ENCODE measurements around the gene EEF1AKMT3.
A peak's percentile ranks its signal among the peaks of the same experiment; 100 is the strongest.

EEF1AKMT3 gene

DNA sequence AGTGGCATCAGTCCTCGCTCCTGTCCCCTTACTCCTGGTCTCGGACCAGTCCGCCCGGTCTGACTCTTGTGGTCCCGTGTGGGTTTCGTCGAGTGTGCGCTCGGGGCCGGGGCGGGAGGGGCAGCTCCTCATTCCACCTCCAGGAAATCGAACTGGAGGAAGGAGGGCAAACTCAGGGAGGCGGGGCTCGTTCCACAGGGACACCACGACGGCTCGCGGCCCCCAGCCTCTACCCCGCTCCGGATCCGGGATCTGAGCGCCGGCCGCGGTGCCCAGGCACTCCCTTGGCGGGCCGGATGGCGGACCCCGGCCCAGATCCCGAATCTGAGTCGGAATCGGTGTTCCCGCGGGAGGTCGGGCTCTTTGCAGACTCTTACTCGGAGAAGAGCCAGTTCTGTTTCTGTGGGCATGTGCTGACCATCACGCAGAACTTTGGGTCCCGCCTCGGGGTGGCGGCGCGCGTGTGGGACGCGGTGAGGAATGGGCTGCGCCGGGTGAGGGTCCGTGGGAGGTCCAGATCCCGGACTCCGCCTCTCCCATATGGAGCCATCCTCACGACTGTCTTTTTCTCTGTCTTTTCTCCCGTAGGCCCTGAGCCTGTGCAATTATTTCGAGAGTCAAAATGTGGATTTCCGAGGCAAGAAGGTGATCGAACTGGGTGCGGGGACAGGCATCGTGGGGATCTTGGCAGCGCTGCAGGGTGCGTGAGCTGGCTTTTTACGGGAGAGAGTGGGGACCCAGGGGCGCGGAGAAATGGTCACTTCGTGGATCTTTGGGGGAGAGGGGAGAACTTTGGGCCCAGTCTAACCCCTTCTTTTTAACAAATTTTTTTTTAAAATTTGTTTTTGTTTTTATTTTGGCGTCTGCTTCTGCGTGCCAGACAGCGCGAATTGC is at the start of gene EEF1AKMT3:
Gene EEF1AKMT3 (plus strand): TSS at position 186 of the 894 bp plus-strand sequence. CDS start 111 bp downstream, at position 297.
- DNase-seq = peak; percentile 76 to 79

DNA sequence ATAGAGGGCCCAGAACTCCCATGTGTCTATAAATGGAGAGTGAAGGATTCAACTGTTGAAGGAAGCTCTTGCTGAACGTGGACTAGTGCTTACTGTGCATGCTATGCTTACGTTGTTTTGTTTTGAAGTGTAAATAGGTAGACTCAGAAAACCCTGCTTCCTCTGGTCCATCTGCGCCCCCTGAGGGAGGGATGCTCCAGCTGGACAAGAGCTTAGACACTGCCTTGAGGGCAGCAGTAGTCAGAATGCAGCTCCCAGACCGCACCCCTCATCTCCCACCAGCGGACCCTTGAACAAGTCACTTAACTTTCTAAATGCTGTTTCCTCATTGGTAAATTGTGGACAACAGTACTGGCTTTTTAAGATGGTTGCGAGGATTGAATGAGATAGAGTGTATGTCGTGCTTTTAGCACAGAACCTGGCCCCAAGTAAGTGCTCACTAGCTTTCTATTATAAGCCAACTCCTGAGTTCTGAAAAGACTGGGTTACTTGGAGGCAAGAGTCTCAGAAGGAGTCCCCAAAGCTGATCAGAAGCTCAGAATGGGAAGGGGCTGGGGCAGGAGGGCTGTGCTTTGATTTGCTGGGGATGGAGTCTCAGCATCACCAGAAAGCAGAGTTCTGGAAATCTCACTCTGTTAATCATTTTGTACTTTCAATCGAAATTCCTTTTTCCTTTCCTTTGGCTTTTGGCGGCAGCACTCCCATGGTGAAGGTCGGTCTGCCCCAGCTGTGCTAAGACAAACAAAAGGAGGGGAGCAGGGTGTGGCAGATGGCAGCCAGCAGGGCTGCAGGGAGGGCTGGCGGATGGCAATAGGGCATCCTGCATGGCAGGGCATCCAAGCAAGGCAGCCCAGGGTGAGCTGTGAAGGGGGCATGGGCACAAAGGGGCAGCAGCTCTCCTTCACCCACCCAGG is 49.4 kb upstream of the EEF1AKMT3 start:
- no peak for DNase-seq

DNA sequence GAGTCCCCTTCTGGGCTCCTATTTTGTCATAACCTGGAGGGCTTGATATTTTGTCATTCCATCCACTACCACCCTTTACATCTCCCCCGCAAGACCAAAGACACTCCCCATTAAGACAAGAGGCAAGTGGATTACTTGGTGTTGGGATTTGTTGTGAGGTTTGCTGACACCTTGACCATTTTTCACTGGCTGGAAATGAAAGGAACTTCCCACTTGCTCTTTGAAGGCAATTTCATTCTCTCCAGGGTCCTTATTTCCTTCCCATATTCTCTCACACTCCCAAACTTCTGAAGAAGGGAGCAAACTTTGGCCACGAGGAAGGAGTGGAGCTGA is 48.8 kb upstream of the EEF1AKMT3 start:
- no peak for DNase-seq

DNA sequence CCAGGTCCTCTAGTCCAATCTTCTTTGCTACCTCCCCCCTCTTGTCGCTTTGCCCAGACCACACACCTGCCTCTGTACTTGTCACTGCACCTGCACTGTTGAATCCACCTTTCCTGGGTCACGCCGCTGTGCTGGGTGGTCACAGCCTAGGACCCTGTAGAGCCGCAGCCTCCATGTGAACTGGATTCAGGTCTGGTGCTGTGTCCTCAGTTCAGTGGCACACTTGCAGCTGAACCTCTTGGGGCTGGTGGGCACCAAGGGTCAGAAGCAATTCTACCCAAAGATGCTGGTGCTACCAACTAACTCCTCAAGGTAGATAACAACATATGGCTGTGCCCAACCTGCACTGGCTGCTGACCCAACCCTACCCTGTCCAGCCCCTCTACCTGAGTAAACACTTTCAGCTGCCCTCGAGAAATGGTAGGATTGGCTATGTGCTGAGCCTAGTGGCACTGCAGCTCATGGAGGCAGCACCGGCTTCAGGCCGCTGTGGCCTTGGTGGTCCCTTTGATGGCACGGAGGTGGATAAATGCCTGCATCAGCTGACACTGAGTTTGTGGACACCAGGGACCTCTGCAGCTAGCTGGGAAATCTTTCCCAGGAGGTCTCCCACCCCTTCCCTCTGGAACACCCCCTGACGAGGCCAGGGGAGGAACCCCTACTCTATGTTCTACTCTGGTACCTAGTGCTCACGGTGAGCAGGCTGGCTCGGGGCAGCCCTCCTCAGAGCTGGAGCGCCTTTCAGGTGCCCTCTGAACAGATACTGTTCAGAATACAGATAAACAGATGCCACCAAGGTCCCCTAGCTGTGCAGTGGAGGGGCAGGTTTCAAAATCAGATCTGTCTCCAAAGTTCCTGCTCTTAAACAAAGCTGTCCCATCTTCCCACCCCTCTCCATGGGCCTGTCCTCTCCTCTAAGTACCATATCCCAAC is 48.1 kb upstream of the EEF1AKMT3 start:
- no peak for DNase-seq

DNA sequence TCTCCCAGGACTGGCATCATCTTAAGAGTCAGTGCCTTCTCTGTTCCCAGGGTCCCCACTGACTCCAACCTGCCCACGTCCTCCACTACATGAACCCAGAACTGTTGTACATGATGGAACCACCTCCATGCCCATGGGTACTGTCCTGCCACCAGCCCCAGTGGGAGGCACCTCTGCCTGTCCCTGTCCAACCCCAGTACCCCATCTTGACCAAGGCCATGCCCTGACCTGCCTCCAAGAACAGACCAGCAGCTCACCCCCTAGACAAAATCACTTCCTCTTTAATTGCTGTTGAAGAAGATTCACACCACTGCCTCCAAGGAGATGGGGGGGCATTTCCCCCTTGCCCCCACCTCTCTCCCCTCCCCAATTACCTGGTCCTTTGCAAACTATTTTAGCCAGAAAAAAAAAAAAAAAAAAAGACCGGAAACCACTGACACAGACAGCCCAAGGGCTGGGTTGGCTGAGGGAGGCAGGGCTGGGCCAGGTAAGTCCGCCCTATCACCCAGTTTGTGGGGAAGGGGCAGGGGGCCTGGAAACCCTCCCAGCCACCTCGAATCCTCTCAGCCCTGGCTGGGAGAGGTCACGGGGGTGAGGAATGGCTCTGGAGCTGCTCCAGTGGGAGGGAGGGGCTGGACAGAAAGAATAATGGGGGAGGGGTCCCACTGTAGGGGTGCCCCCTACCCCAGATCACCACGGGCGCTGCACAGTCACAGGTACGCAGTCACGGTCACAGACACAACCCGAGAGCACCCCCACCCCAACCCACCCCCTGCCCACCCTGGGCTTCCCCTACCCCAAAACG is 47.3 kb upstream of the EEF1AKMT3 start:
- DNase-seq = no peak

DNA sequence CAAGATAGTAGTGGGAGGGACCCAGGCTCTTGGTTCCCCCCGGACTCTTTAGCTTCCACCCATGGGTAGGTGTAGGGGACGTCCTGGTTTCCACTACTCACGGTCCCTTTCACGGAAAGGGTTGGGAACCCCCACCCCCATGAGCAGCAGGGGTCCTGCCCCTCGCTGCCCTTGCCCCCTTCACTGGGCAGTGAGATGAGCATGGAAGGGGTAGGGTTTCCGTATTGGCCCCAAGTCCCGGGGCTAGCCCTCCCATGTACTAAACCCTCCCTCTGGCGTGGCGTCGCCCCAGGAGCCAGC is 46.6 kb upstream of the EEF1AKMT3 start:
- no peak for DNase-seq

DNA sequence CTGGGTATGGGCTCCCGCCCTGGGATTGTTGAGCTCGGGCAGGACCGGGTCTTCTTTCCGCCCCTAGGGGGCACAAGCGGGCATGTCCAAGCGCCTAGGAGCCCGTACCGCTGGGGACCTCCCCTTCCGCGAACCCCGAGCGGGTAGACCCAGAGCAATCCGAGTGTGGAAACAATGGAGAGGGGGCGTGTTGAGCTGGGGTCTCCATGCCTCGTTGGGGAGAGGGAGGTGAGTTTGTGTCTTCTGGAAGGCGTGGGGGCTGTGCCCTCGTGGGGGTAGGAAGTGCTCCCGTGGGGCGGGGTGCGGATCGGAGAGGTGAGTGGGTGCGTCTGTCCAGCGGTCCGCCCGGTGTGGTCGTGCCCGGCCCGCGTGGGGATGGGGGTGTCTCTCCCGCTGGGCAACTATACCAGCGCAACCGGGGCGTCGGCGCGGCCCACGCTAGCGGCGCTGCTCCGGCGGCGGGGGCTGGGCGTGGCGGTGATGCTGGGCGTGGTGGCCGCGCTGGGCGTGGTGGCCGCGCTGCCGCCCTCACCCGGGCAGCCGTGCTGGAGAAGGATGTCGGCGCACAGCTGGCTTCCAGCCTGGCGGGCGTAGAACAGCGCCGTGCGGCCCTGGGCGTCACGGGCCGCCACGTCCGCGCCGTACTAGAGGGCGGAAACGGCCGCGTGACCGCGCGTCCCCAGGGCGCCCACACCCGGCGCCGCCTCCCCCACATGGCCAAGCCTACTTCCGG is 46.1 kb upstream of the EEF1AKMT3 start:
- peak; percentile 52 to 85 for DNase-seq

DNA sequence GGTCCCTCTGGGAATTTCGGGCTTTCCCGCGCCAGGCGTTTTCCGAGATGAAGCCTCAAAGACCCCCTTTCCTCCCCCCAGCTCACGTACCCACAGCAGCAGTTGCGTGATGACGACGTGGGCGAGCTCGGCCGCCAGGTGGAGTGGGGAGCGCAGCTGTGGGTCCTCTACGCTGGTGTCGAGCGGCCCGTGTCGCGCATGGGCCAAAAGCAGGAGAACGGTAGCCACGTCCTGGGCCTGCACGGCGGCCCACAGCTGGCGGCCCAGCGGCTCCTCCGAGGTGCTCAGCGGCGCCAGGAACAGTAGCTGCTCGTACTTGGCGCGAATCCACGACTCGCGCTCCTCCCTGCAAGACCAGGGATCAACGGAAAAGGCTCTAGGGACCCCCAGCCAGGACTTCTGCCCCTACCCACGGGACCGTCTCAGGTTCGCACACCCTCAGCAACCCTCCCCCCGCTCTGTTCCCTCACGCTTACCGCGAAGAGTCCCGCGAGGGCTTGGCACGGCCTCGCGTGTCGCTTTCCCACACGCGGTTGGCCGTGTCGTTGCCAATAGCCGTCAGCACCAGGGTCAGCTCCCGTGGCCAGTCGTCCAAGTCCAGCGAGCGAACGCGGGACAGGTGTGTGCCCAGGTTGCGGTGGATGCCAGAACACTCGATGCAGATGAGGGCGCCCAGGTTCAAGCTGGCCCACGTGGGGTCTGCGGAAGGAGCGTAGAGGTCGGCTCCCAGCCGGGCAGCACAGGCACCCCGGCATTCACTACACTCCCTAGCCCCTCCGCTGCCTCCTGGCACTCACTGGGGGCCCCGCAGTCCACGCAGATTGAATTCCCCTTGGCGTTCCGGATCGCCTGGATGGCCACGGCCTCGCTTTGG is 45.3 kb upstream of the EEF1AKMT3 start:
- no peak for DNase-seq

DNA sequence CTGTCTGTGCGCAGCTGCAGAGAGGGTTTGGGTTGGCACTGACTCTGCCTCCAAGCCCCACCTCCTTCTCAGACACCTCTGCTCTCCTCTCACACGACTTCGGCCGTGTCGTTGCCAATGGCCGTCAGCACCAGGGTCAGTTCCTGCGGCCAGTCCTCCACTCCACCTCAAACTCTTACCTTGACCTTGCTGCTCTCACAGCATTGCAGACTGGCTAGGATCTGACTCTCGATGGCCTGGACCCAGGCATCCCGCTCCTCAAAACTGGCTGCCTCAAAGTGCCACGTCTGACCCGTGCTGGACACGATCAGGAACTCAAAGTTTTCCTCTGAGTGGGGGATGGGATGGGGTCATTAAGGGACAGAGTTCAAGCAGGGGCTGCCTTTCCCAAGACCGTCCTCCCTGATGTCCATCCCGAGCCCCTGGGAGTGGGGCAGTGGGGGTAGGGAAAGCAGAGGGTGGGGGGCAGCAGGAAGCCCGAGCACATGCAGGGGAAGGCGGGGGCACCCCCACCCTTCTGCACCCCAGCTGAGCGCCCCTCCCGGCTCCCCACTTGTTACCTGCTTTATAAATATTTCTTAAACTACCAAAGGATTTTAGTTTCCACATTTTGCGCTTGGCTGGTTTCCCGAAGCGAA is 44.5 kb upstream of the EEF1AKMT3 start:
- no peak for DNase-seq

DNA sequence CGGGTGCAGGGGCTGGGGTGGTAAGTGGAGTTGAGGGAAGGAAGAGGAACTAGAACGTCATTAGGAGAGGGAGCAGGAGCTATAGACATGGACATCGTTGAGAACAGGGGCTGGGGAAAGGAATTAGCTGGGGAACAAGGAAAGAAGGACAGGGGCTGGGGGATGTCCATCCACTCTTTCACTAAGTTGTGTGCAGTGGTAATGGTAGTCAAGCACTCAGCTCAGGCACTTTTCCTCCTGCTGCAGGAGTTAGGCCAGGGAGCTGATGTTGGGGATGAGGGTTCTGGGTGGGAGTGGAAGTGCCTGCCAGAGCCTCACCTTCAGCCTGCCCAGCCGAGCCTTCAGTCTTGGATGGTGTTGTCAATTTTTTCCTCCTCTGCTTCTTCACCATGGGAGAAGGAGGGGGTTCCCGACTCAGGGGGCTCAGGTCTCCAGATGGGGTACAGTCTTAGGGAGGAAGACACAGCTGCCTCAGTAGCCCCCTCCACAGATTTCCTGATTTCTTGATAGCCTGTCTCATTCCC is 43.0 kb upstream of the EEF1AKMT3 start:
- DNase-seq = no peak

DNA sequence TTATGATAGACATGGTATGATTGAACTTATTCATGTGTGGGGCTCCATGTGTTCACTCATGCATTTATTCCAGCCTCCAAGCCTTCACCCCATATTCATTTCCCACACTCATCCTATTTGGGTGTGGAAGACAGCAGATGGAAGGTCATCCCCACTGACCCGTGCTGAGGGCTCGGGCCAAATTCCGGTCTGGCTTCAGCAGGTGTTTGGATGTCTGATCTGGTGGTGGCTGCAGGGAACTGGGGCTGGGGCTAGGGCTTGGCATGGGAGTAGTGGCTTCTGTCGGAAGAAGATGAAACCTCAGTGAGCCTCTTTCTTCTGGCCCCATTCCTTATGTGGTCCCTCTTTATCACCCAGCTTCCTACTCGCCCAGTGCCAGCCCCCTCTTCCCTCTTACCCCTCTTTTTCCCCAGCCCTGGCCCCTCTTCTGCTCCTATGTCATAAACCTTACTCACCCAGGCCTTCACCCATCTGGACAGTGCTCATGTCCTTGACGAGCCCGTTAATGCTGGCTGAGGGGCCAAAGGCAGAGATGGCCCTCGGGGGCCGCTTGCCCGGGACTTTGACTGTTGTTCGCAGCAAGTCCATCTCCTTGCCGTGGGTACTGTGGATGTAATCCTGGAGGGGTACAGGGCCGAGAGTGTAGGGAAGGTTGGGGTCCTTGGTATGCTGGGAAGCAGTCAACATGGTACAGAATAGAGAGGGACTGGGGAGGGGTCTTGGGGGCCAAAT is 41.9 kb upstream of the EEF1AKMT3 start:
- DNase-seq = no peak

DNA sequence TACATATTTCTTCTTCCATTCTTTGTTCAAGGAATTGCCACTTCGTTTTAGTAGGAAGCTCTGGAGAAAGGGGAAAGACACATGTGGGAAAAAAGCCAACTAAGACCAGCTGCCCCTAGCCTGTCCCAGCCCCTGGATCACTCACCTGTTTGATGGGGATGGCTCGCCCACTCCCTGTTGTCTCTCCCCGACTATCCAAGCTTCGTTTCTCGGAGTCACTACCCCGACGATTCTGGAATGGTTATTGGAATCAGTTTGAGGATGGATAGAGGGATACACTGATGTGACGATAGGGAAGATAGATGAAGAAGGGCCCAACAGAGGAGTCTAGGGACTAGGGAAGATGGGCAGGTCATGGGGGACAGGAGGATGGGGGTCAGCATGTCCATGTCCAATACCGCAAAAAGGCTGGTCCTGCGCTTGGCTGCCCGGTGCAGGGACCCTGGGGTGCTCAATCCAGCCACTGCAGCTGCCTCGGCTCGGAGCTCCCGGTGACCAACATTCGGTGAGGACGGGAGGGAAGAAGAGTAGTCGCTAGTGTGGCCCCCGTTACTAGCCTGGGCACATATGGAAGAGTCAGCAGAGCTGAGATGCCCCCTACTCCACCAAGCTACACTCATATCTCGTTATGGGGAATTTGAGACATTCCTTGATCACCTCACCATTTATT is 40.9 kb upstream of the EEF1AKMT3 start:
- DNase-seq = no peak

DNA sequence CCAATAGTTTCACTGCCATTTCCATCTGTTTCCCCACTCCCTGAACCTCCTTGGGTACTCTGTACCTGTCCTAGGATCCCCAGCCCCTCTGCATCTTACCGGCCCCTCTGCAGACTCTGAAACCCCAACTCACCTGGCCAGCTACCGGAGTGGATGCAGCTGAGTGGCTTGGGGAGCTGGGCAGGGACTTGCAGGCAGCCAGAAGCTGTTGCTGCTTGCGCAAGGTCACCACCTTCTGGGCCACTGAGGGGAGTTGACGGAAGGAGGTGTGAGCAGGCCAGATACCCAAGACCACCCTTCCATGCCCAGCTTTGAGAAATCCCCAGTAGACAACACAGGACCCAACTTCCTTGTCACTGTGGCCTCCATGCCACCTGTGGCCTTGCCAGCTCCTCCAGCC is 40.1 kb upstream of the EEF1AKMT3 start:
- no peak for DNase-seq

DNA sequence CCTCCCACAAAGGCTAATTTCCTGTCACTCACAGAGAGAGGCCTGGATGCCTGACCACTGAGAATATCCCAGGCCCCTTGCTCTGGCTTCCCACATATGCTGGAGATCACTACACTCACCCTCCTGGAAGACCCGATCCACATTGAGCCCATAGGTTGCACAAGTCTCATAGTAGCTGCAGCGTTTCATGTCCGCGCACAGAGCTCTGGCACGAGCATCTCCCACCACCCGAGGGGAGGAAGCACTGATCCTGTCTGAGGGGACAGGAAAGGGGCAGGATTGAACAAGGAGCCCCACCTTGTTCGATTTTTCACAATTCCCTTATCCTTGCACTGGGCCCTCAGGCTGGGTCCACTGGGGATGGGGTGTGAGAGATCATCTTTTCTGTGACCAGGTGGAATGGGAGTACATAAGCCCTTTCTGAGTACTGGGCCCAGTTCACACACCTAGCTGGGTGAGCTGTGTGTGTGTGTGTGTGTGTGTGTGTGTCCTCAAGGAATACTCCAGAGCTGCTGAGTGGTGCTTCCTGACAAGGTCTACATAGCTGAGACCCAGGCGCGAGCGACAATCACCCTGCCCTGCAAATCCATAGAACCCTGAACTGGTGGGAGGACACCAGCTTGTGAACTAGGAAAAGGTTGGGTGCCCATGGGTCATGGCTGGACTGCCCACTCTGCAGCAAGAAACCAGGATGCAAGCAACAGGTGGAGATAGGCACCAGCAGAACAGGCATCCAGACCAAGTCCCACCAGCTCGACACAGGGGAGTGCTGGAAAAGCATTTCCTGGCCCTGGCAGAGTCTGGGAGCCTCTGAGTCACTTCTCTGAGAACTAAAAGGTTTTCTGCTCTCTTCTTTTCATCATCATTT is 39.5 kb upstream of the EEF1AKMT3 start:
- DNase-seq = no peak

DNA sequence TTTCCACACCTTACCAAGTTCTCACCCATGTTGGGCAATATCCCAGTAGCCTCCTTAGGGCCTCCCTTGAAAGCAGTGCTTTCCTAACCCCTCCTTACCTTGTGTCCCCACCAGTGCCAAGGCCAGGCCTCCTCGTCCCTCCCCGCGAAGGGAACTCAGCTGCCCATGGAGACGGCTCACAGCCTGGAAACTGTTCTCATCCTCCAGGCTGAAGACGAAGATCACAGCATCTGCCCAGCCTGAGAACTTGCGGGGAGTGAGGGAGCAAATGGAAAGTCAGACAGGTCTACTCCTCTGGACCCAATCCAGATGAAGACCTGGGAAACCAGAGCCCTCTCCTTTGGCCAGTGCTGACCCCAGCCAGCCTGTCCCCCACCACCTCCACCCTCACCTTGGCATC is 38.5 kb upstream of the EEF1AKMT3 start:
- DNase-seq = no peak

DNA sequence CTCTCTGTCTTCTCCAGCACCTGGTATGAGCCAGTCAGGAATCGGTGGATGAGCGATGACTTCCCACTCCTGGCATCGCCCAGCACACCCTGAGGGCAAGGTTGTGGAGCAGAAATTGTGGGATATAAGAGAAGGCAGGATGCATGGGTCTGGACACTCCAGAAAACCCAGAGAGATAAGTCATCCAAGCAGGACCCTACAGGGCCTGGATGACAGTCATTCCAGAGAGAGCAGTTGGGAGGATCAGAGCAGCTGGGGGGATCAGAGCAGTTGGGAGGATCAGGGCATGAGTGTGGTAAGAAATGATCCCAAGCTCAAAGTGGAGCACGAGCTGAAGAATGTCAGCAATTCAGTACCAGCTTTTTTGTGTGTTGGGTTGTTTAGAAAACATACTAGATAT is 37.8 kb upstream of the EEF1AKMT3 start:
- no peak for DNase-seq

DNA sequence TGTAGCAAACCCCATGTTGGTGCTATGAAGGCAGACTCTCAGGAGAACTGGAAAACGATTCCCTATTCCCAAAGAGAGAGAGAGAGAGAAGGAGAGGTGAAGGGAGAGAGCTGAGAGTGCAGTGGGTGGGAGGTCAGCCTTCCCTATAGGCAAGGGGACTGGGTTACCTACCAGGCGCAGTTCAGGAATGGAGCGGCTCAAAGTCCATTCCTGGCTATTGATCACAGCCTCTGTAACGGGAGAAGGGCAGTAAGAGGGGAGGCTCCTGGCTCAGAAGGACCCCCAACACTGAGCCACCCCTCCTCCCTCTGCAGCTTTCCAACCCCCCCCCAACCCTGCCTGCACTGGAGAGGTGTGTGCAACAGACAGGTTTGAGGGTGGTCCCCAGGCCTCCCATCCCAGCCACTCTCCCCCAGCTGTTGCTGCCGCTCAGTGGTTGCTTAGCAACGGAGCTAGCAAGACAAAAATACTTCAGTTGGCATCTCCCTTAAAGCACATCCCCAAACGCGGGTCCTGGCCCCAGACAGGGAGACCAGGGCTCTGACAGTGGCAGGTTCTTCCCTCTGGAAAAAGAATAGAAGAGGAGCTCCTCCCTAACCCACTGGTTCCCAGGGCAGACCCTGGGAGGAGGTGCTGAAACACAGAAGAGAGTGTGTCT is 37.1 kb upstream of the EEF1AKMT3 start:
- no peak for DNase-seq

All from SW 1271 (cell line).